GM21786 (cell line): Measurements from ENCODE around the gene RNU1-1.
"Not testable (repeated sequence)": the region's sequence is repeated elsewhere in the genome, so short reads cannot be mapped to it uniquely, and the experiment has no call there.

Source experiments
- ATAC-seq: cut with Tn5 transposase; IDR thresholded peaks from one replicate; pipeline ENCODE4 v1.9.1; 2021; ENCODE audit not compliant: unreplicated experiment

The RNU1-1 gene

GRCh38 chr1:16514107-16515055 lies at the start of gene RNU1-1:
RNU1-1 (minus strand) TSS chr1:16514285.
- peak; percentile 26 for ATAC-seq

- not testable (repeated sequence) for ATAC-seq
Observed at GRCh38 chr1:16561035-16561434, 47.0 kb upstream of the RNU1-1 start.

GRCh38 chr1:16560498-16560897 lies 46.4 kb upstream of the RNU1-1 start:
- not testable (repeated sequence) for ATAC-seq

GRCh38 chr1:16559688-16560087 lies 45.6 kb upstream of the RNU1-1 start:
- ATAC-seq, result not testable (repeated sequence)

DNA sequence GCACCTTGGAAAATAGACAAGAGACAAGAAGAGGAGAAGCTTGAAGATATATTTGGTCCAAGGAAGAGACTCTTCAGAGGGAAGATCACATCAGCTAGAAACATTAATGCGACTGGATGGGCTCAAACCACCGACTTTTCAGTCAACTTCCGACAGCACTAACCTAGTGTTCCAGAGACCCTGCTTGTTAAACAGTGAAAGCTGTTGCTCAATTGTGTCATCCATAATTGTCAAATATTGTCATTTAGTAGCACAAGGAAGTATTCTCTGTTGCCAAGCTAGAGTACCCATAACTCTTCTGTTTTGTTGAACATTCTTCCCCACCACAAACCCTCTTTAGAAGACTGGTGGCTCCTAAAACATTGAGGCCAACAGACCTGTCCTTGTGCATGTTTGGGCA lies 42.9 kb upstream of the RNU1-1 start:
- ATAC-seq, result not testable (repeated sequence)

DNA sequence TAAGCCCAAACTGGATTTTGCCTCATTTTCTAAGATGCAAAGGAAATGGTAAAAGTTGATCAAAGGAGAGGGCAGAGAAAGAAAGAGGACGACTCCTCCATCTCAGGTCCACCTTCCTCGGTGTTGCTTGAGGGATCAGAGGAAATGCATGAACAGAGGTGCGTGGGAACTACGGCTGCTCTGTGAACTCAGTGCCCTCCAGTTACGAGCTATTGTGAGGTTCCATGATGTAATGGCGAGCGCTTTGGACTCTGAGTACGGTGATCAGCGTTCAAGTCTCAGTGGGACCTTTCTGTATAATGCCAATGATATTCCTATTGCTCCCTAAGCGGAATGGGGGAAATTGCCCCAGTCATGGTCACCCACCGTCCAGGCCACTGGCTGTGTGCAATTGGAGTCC lies 39.2 kb upstream of the RNU1-1 start:
- ATAC-seq, result not testable (repeated sequence)

GRCh38 chr1:16550212-16550918 lies 36.3 kb upstream of the RNU1-1 start:
- ATAC-seq, result not testable (repeated sequence)

- ATAC-seq, result not testable (repeated sequence)
Observed at GRCh38 chr1:16549545-16549944, 35.5 kb upstream of the RNU1-1 start.

DNA sequence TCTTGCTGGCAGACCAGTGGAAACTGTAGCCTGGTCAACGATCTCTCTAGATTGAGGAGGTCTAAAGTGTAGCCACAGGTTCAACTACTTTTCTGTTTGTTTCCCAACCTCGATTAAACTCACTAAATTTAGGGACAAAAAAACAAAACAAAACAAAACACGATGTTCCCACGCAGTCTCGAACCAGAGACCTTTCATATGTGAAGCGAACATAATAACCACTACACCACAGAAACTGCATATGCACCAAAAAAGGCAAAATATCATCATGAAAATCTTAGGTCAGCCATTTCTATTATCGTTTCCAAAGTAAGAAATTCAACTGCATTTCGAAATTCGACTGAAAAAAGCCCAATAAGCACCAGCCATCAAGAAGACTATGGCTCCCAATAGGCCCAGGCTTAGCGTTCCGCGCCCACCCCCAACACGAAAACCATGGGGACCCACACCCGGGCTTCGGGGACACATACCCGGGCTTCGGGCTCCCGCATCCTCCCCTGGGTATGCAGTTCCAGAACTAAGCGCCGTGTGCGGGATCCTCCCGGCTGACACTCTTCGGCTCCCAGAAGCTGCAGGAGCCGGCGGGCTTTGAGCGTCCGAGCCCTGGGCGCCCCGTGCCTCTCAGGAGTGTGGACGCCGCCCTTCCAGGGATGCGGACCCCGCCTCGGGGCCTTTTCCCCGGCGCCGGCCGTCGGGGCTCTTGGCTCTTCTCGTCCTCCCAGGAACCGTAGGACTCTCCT lies 33.6 kb upstream of the RNU1-1 start:
- not testable (repeated sequence) for ATAC-seq

DNA sequence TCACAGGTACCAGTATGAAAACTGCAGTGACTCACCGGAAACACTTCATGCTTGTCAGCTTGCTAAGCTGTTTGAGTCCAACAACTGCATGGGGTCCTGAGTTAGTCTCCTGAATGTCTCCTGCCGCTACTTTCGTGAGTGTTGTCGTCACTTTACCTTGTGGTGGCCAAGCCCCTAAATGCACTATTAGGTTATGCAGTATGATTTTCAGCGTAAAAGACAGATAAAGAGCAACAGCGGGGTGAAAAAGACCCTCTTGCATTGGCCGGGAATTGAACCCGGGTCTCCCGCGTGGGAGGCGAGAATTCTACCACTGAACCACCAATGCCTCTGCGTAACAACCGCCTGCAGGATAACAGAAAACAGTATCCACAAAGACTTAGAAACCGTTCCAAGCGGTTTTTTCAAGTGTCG lies 31.6 kb upstream of the RNU1-1 start:
- ATAC-seq, result not testable (repeated sequence)

DNA sequence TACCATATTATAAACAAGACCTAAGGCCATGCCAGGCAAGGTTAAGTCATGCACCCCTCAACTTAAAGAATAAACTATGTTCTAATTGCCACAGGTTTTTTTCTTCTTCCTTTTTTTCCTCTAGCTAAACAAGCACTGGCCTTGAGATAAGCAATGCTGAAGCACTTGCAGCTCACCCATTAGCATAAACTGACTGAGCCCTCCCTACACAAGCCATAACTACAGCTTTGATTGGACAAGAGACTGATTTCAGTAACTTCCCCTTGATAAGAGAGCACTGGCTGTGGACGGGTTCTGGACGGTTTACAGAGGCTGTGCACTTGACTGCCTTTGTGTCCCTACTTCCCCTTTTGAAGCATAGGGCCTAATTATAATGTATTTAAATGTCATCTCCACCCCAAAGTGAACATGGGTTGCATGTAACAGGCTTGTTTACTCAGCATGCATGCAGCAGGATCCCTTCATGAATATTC lies 26.4 kb upstream of the RNU1-1 start:
- ATAC-seq, result not testable (repeated sequence)

- ATAC-seq, result not testable (repeated sequence)
Observed at GRCh38 chr1:16537528-16537927, 23.4 kb upstream of the RNU1-1 start.

DNA sequence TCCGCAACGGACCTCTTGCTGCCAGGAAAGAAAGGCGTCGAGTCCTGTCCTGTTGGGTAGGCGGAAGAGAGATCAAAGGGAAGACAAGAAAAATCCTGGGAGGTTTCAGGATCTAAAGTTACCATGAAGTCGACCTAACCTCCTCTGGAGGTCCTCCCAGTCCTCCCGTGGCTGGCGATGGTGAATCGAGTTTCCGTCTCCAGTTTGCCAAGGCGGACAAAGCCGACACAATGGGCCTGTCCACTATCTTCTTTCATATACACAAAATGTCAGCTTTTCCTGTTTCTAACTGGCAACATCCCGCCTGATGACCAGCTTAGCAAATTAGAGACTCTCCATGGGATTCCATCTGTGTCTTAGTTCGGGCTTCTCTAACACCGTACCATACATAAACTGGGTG lies 22.7 kb upstream of the RNU1-1 start:
- ATAC-seq, result not testable (repeated sequence)

DNA sequence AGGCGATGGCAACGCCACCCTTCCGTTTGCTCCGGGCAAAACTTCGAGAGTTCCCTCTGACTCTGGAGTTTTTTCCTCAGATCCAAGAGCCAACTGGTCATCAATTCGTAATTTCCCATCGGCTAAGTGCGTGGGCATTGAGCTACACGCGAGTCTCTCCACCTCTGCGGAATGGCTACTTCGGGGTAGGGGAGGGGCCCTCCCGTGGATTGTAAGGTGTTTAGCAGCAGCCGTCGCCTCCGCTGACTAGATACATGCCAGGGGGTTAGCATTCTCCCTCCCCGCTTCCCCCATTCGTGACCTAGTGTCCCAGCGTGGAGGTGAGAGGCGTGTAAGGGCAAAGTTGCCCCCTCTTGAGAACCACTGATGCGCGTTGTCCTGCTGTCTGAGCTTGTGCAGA lies 21.8 kb upstream of the RNU1-1 start:
- not testable (repeated sequence) for ATAC-seq

DNA sequence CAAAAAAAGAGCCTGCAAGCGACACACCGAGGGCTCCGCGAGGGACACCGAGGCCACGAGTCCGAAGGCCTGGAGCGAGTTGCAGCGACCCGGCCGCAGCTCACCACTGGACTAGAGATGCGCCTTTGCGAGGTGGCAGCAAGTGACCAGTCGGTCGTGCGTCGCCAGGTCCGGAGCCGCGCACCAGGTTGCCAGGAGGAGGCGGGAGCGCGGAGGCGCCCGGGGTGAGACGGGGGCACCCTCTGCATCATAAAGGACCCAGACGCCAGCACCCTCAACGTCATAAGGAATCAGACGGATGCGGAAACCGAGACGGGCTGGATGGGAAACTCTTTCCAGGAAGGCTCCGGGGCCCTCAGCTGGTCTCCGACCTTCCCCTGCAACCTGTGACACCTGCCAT lies 21.4 kb upstream of the RNU1-1 start:
- ATAC-seq, result not testable (repeated sequence)

DNA sequence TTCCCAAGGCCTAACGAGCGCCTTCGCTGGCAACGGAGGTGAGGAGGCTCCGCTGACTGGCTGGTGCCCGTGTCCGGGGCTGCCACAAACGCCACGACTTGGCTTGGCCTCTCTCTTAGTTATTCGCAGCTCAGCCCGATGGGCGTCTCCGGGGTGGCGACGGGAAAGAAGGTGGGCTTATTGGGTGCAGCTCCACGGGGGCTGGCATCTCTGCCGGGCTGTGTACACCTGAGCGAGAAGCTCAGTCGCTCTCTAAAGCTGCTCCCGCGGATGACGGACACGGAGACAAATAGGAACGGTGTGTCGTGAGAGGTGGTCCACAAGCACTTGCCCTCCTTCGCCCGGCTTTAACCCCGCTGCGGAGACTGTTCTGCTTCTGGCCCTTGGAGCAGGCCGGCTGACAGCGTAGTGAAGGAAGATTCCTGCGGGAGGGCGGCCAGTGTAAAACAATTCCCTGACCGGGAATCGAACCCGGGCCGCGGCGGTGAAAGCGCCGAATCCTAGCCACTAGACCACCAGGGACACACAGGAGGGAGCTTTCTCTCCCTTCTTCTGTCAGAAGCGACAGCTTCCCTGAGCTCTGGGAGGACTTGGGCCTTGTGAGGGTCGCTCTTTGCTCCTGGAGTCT lies 20.9 kb upstream of the RNU1-1 start:
- not testable (repeated sequence) for ATAC-seq

GRCh38 chr1:16534239-16534828 lies 20.2 kb upstream of the RNU1-1 start:
- not testable (repeated sequence) for ATAC-seq

GRCh38 chr1:16532235-16532991 lies 18.3 kb upstream of the RNU1-1 start:
- ATAC-seq, result not testable (repeated sequence)

DNA sequence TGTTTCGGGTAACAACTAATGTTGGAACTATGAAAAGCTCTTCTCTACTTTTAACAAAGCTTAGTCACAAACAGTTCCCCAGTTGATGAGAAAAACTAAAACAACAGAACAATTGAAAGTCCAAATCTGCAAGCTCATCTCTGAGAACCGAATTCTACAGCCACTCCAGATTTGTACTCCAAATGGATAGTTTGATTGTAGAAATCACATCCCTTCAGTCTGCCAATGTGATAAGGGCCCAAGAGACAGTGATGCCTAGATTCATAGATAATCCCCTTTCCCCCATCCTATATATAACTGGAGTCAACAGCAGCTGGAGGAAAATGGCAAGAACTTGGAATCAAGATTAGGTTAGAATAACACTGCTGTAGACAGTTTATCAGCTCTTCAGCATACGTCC lies 14.3 kb upstream of the RNU1-1 start:
- not testable (repeated sequence) for ATAC-seq
